ENCODE data around the gene CBARP. TPM values are rescaled to one million over a fixed set of nuclear protein-coding genes. Genes with fewer than 3 reads are reported as not detected.
A peak's percentile ranks its signal among the peaks of the same experiment; 100 is the strongest.

The CBARP gene
- total RNA-seq, 1 donor from 2014 or later = 1.2 TPM

- Histone ChIP-seq H2AFZ (replicated peaks) (no peak overlapping the region), H3K79me2 (ENCODE audit: low read depth) (peaks cover 100% of the 10 kb centered on the region), H3K9me3 (ENCODE audit: low read depth) (no peaks in the 10 kb centered on the region), H3K4me3 (no peak overlapping the region), H3K27ac (no peak overlapping the region), H3F3A (ENCODE audit: low read depth) (peaks cover 4% of the 10 kb centered on the region), H3K36me3 (no peaks in the 10 kb centered on the region), H3K4me2 (no peak overlapping the region), H3K4me1 (peaks cover 5% of the 10 kb centered on the region), H3K27me3 (no peaks in the 10 kb centered on the region), H4K20me1 (ENCODE audit: low read depth) (peaks cover 95% of the 10 kb centered on the region), H3K9ac (no peak overlapping the region)
- Mint-ChIP-seq H3K4me1 (peaks cover 35% of the 10 kb centered on the region), H3K27ac (no peak overlapping the region), H3K27me3 (ENCODE audit: insufficient read depth, low read depth) (no peaks in the 10 kb centered on the region), H3K9me3 (no peaks in the 10 kb centered on the region), H3K36me3 (peaks cover 12% of the 10 kb centered on the region), H3K4me3 (peak overlapping the region; percentile 38)
- no peak for DNase-seq (ENCODE audit: low spot score)
- no peak for TF ChIP-seq EZH2phosphoT487 (IDR thresholded peaks at IDR 0.05)
These were observed 23.4 kb downstream of the CBARP start for GRCh38 chr19:1214299-1214861.

- no peak overlapping the region for H3K9ac ChIP-seq
- peak overlapping the region; percentile 43 for H3K4me3 Mint-ChIP-seq
- H2AFZ ChIP-seq (replicated peaks) = no peak overlapping the region
- TF ChIP-seq, protein P1, sequence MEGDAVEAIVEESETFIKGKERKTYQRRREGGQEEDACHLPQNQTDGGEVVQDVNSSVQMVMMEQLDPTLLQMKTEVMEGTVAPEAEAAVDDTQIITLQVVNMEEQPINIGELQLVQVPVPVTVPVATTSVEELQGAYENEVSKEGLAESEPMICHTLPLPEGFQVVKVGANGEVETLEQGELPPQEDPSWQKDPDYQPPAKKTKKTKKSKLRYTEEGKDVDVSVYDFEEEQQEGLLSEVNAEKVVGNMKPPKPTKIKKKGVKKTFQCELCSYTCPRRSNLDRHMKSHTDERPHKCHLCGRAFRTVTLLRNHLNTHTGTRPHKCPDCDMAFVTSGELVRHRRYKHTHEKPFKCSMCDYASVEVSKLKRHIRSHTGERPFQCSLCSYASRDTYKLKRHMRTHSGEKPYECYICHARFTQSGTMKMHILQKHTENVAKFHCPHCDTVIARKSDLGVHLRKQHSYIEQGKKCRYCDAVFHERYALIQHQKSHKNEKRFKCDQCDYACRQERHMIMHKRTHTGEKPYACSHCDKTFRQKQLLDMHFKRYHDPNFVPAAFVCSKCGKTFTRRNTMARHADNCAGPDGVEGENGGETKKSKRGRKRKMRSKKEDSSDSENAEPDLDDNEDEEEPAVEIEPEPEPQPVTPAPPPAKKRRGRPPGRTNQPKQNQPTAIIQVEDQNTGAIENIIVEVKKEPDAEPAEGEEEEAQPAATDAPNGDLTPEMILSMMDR (IDR thresholded peaks at IDR 0.05) = no peak
- TF ChIP-seq EZH2phosphoT487 (IDR thresholded peaks at IDR 0.05) = no peak
- peaks cover 4% of the 10 kb centered on the region for H3F3A ChIP-seq (ENCODE audit: low read depth)
- H3K27me3 ChIP-seq = no peaks in the 10 kb centered on the region
- H3K4me3 ChIP-seq = no peak overlapping the region
- H3K4me1 Mint-ChIP-seq = peaks cover 35% of the 10 kb centered on the region
- H3K27me3 Mint-ChIP-seq (ENCODE audit: insufficient read depth, low read depth) = no peaks in the 10 kb centered on the region
- H3K36me3 ChIP-seq = no peaks in the 10 kb centered on the region
- H3K27ac Mint-ChIP-seq = peak overlapping the region; percentile 42
- peaks cover 12% of the 10 kb centered on the region for H3K36me3 Mint-ChIP-seq
- H3K9me3 Mint-ChIP-seq = no peaks in the 10 kb centered on the region
- peaks cover 98% of the 10 kb centered on the region for H4K20me1 ChIP-seq (ENCODE audit: low read depth)
- no peak for DNase-seq (ENCODE audit: low spot score)
- peaks cover 100% of the 10 kb centered on the region for H3K79me2 ChIP-seq (ENCODE audit: low read depth)
- no peak overlapping the region for H3K27ac ChIP-seq
- H3K4me2 ChIP-seq = no peak overlapping the region
- H3K4me1 ChIP-seq = peaks cover 5% of the 10 kb centered on the region
- no peaks in the 10 kb centered on the region for H3K9me3 ChIP-seq (ENCODE audit: low read depth)
These were observed 24.2 kb downstream of the CBARP start for GRCh38 chr19:1213391-1214286.

- Histone ChIP-seq H3K9me3 (ENCODE audit: low read depth) (no peaks in the 10 kb centered on the region), H3K9ac (no peak overlapping the region), H3K27me3 (no peaks in the 10 kb centered on the region), H4K20me1 (ENCODE audit: low read depth) (peaks cover 98% of the 10 kb centered on the region), H3K79me2 (ENCODE audit: low read depth) (peaks cover 100% of the 10 kb centered on the region), H3F3A (ENCODE audit: low read depth) (peaks cover 13% of the 10 kb centered on the region), H3K27ac (no peak overlapping the region), H2AFZ (replicated peaks) (no peak overlapping the region), H3K36me3 (no peaks in the 10 kb centered on the region), H3K4me2 (no peak overlapping the region), H3K4me3 (no peak overlapping the region), H3K4me1 (peaks cover 19% of the 10 kb centered on the region)
- H3K36me3 Mint-ChIP-seq = peaks cover 14% of the 10 kb centered on the region
- peak overlapping the region; percentile 50 for H3K27ac Mint-ChIP-seq
- peak overlapping the region; percentile 66 for H3K4me3 Mint-ChIP-seq
- TF ChIP-seq EZH2 (IDR thresholded peaks at IDR 0.05) (no peak), EZH2phosphoT487 (IDR thresholded peaks at IDR 0.05) (no peak)
- TF ChIP-seq, protein P1 (IDR thresholded peaks at IDR 0.05) = no peak
- peak; percentile 64 for DNase-seq (ENCODE audit: low spot score)
- H3K4me1 Mint-ChIP-seq = peaks cover 36% of the 10 kb centered on the region
- no peaks in the 10 kb centered on the region for H3K9me3 Mint-ChIP-seq
- peaks cover 3% of the 10 kb centered on the region for H3K27me3 Mint-ChIP-seq (ENCODE audit: insufficient read depth, low read depth)
These were observed 26.1 kb downstream of the CBARP start for GRCh38 chr19:1211494-1212234.
